Measurements from ENCODE around the gene TNS3. TPM values are rescaled to one million over a fixed set of nuclear protein-coding genes. Genes with fewer than 3 reads are reported as not detected.

Gene TNS3
- total and polyA plus RNA-seq, 9 of the 15 experiments (the other 6 are each of a cell fraction or from before 2014, with no cell fraction given): 0.20 TPM; not detected in 8

- TF ChIP-seq RCOR1 (IDR thresholded peaks at IDR 0.05; ENCODE audit: borderline replicate concordance in 1 of 2, low read depth in 2 of 2, low read length in 2 of 2) (0 out of 4 replicates have a peak, but pooled peaks of 1 of the 2 experiments have one; percentile 9), RNF219 (CRISPR knock-in tag; IDR thresholded peaks at IDR 0.05) (no peak)
These were observed 350.3 kb downstream of the TNS3 start (continued) for GRCh38 chr7:47231627-47232026.

- POLR2A ChIA-PET: no interaction called here
- Histone ChIP-seq H4K20me1 (replicated peaks; ENCODE audit: control insufficient read depth, insufficient read depth, low read length) (no peaks in the 10 kb centered on the region), H3K4me1 (replicated peaks in 1 of 2; ENCODE audit: control insufficient read depth in 2 of 2, insufficient read depth in 2 of 2, low read length in 2 of 2) (peaks cover 17 to 25% of the 10 kb centered on the region in 2 experiments), H3K9me3 (replicated peaks; ENCODE audit: control insufficient read depth, insufficient read depth, low read depth, low read length) (no peaks in the 10 kb centered on the region), H3K9ac (ENCODE audit: insufficient read depth in 1 of 2, low read depth in 2 of 2, low read length in 2 of 2) (0 out of 4 replicates have a peak overlapping the region, but pooled peaks of 1 of the 2 experiments have one; percentile 20), H2AFZ (ENCODE audit: low read depth, low read length) (no peak overlapping the region), H3K27me3 (ENCODE audit: control insufficient read depth in 2 of 2, insufficient read depth in 2 of 2, low read length in 2 of 2) (no peaks in the 10 kb centered on the region), H3K4me2 (ENCODE audit: insufficient read depth, low read length) (no peak overlapping the region), H3K79me2 (ENCODE audit: control insufficient read depth, insufficient read depth, low read length) (no peaks in the 10 kb centered on the region), H3K4me3 (no peak overlapping the region), H3K27ac (ENCODE audit: extremely low read depth, low read depth, low read length) (no peak overlapping the region), H3K9me1 (ENCODE audit: control insufficient read depth, insufficient read depth, low read length) (peaks cover 4% of the 10 kb centered on the region), H3K36me3 (ENCODE audit: control insufficient read depth, insufficient read depth, low read length) (no peaks in the 10 kb centered on the region)
- no peak for DNase-seq (ENCODE audit: extremely low read depth in 1 of 4, low spot score in 3 of 4)
- ATAC-seq: no peak
- in situ Hi-C loops (cut with MboI): loop anchor here (5.0 kb wide), 1 partner anchor 49 kb away; no protein-coding TSS in a partner anchor
- 42% methylated on average over 3 of the region's 3 CpGs for WGBS (ENCODE audit: insufficient coverage, low coverage, missing lambda C conversion rate)
- intact Hi-C loops (cut with micrococcal nuclease): no loop called here
- CTCF ChIA-PET (ENCODE audit: low intra/inter-chr PET ratio): no interaction called here
- TF ChIP-seq ZNF263 (CRISPR knock-in tag; IDR thresholded peaks at IDR 0.05; ENCODE audit: borderline replicate concordance): peak; percentile 87
- TF ChIP-seq HBP1 (CRISPR knock-in tag; IDR thresholded peaks at IDR 0.05): no peak
- no peak for FAIRE-seq
- no TSS peak for BruUV-seq (replicated peaks)
These were observed 350.9 kb downstream of the TNS3 start for GRCh38 chr7:47231032-47231431.
